Upper lobe of right lung (tissue), 1 donor: ENCODE results near the gene SERINC5. TPM values are rescaled to one million over a fixed set of nuclear protein-coding genes. Genes with fewer than 3 reads are reported as not detected.
A peak's percentile ranks its signal among the peaks of the same experiment; 100 is the strongest.
"Not testable (repeated sequence)": the region's sequence is repeated elsewhere in the genome, so short reads cannot be mapped to it uniquely, and the experiment has no call there.

Source experiments
- ATAC-seq: fragments of 200-7000 bp; cut with Tn5 transposase; one replicate; pipeline ENCODE4 v1.9.1; 2020; ENCODE audit warnings: mild to moderate bottlenecking, moderate library complexity
- DNase-seq: peaks from one replicate; pipeline ENCODE4 v3.0.0-alpha.2; 2020
- H3K27ac ChIP-seq: fragments of 200-600 bp; one replicate; pipeline ENCODE4 v1.8.0; 2022
- H3K27me3 ChIP-seq: fragments of 200-600 bp; one replicate; pipeline ENCODE4 v1.8.0; 2022; ENCODE audit warnings: mild to moderate bottlenecking
- H3K36me3 ChIP-seq: fragments of 200-600 bp; one replicate; pipeline ENCODE4 v1.8.0; 2022
- H3K4me1 ChIP-seq: fragments of 200-600 bp; one replicate; pipeline ENCODE4 v1.8.0; 2022
- H3K4me3 ChIP-seq: fragments of 200-600 bp; one replicate; pipeline ENCODE4 v1.8.0; 2022; ENCODE audit warnings: mild to moderate bottlenecking
- H3K9me3 ChIP-seq: fragments of 200-600 bp; one replicate; pipeline ENCODE4 v1.8.0; 2022
- intact Hi-C: fragments of 100-400 bp; cut with DNase I; formaldehyde crosslinking; loops from one replicate; pipeline ENCODE4 v1.11.0; 2022
- total RNA-seq: library from RNA; stranded (reverse); fragmentation: NEBNext Ultra II Directional; extraction: Animal tissue kit (Norgen Biotek cat#: 25700); gene quantifications from one replicate; pipeline ENCODE4 v1.2.1, GENCODE V29; 2021
- TF ChIP-seq, protein P1 (sequence below): fragments of 200-600 bp; IDR thresholded peaks from one replicate; pipeline ENCODE4 v1.8.0; 2022; ENCODE audit warnings: antibody characterized with exemption
- donor health status: DM: no; HTN: yes; CAD: no; lungs with severe emphysema.

SERINC5 gene
- total RNA-seq, 1 donor from 2014 or later = 60.4 TPM

DNA sequence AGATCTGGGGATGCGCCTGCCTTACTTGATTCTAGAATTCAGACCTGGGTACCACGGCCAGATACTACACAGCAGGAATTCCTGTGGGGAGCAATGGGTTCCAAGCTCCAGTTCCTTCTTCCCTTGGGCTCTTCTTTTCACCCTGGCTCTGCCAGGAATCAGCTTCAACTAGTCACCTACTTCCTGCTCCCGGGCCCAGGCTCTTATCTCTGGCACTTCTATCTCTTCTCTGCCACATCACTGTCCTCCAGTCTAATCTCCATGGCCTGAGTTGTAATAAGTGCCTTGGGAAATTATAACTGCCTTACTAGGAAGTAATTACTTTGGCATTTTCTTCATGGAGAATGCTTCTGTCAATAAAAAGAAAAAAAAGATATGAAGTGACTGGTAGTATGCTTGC is 26.2 kb upstream of the SERINC5 start:
- H3K9me3 ChIP-seq = no peaks in the 10 kb centered on the region
- no peak overlapping the region for H3K4me3 ChIP-seq
- no peaks in the 10 kb centered on the region for H3K36me3 ChIP-seq
- TF ChIP-seq, protein P1, sequence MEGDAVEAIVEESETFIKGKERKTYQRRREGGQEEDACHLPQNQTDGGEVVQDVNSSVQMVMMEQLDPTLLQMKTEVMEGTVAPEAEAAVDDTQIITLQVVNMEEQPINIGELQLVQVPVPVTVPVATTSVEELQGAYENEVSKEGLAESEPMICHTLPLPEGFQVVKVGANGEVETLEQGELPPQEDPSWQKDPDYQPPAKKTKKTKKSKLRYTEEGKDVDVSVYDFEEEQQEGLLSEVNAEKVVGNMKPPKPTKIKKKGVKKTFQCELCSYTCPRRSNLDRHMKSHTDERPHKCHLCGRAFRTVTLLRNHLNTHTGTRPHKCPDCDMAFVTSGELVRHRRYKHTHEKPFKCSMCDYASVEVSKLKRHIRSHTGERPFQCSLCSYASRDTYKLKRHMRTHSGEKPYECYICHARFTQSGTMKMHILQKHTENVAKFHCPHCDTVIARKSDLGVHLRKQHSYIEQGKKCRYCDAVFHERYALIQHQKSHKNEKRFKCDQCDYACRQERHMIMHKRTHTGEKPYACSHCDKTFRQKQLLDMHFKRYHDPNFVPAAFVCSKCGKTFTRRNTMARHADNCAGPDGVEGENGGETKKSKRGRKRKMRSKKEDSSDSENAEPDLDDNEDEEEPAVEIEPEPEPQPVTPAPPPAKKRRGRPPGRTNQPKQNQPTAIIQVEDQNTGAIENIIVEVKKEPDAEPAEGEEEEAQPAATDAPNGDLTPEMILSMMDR = no peak
- no peak overlapping the region for H3K27ac ChIP-seq
- H3K4me1 ChIP-seq = no peaks in the 10 kb centered on the region
- H3K27me3 ChIP-seq = no peaks in the 10 kb centered on the region
- intact Hi-C loops = no loop called here
- no peak for ATAC-seq
- DNase-seq = no peak

GRCh38 chr5:80277191-80277590 is 21.3 kb upstream of the SERINC5 start:
- Histone ChIP-seq H3K36me3 (no peaks in the 10 kb centered on the region), H3K4me3 (no peak overlapping the region), H3K9me3 (no peaks in the 10 kb centered on the region), H3K27ac (no peak overlapping the region), H3K4me1 (no peaks in the 10 kb centered on the region), H3K27me3 (no peaks in the 10 kb centered on the region)
- DNase-seq (no peak), ATAC-seq (no peak)
- intact Hi-C loops = no loop called here
- TF ChIP-seq, protein P1 = no peak

- intact Hi-C loops = no loop called here
- no peaks in the 10 kb centered on the region for H3K27me3 ChIP-seq
- H3K9me3 ChIP-seq = no peaks in the 10 kb centered on the region
- DNase-seq (no peak), ATAC-seq (peak; percentile 49)
- no peak overlapping the region for H3K4me3 ChIP-seq
- no peaks in the 10 kb centered on the region for H3K36me3 ChIP-seq
- no peak overlapping the region for H3K27ac ChIP-seq
- no peaks in the 10 kb centered on the region for H3K4me1 ChIP-seq
- TF ChIP-seq, protein P1 = no peak
These were observed 20.3 kb upstream of the SERINC5 start for GRCh38 chr5:80276186-80276585.

DNA sequence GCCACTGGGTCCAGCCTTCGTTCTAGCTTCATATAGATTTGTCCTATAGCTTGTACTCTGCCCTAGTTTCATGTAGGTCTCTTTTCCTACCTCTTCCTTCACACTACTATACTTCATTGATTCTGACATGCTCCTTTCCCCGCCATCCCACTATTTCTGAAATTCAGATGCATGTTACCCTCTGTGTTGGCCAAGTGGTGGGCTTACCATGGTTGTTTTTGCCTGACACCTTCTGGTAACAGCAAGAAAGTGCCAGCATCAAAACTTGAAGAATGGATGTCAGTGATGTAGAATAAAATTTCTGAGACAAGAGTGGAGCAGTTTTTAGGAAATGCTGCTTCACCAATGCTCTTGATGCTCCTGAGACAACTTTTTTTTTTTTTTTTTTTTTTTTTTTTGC is 19.5 kb upstream of the SERINC5 start:
- Histone ChIP-seq H3K27ac (no peak overlapping the region), H3K9me3 (no peaks in the 10 kb centered on the region), H3K36me3 (no peaks in the 10 kb centered on the region), H3K27me3 (no peaks in the 10 kb centered on the region), H3K4me3 (no peak overlapping the region), H3K4me1 (no peaks in the 10 kb centered on the region)
- TF ChIP-seq, protein P1 = peak; percentile 40
- peak; percentile 44 for ATAC-seq
- intact Hi-C loops = no loop called here
- DNase-seq = no peak

- DNase-seq, H3K4me3 ChIP-seq, H3K27ac ChIP-seq, ATAC-seq, H3K36me3 ChIP-seq, intact Hi-C loops, H3K9me3 ChIP-seq, H3K27me3 ChIP-seq, H3K4me1 ChIP-seq: not testable (repeated sequence)
These were observed 14.7 kb upstream of the SERINC5 start for GRCh38 chr5:80270543-80270942.

GRCh38 chr5:80269991-80270438 is 14.2 kb upstream of the SERINC5 start:
- DNase-seq (no peak), ATAC-seq (no peak)
- TF ChIP-seq, protein P1 = no peak
- Histone ChIP-seq H3K4me3 (no peak overlapping the region), H3K4me1 (no peaks in the 10 kb centered on the region), H3K27ac (no peak overlapping the region), H3K9me3 (no peaks in the 10 kb centered on the region), H3K27me3 (no peaks in the 10 kb centered on the region), H3K36me3 (no peaks in the 10 kb centered on the region)
- intact Hi-C loops = no loop called here
